Mucosa of rectum (tissue), 2 donors: Measurements from ENCODE around the gene NELFCD.

Experiments used
- H3K27ac ChIP-seq, 2 donors: one replicate each; pipeline ENCODE4 v1.7.0; 2013; ENCODE audit warnings: inconsistent platforms in 2 of 2, low read depth in 2 of 2, low read length in 2 of 2
- H3K27me3 ChIP-seq, 2 donors: one replicate each; pipeline ENCODE4 v1.7.0; 2013; ENCODE audit warnings: low read length in 2 of 2; ENCODE audit not compliant: control insufficient read depth in 2 of 2, insufficient read depth in 2 of 2
- H3K36me3 ChIP-seq, 2 donors: one replicate each; pipeline ENCODE4 v1.7.0; 2013; ENCODE audit warnings: low read length in 2 of 2; ENCODE audit not compliant: control insufficient read depth in 2 of 2, insufficient read depth in 2 of 2
- H3K4me1 ChIP-seq, 2 donors: one replicate each; pipeline ENCODE4 v1.7.0; 2013; ENCODE audit warnings: low read length in 2 of 2, mild to moderate bottlenecking in 1 of 2; ENCODE audit not compliant: control insufficient read depth in 2 of 2, insufficient read depth in 2 of 2
- H3K4me3 ChIP-seq, 2 donors: one replicate each; pipeline ENCODE4 v1.7.0; 2013; ENCODE audit warnings: low read length in 2 of 2
- H3K9ac ChIP-seq, 2 donors: one replicate each; pipeline ENCODE4 v1.7.0; 2013; ENCODE audit warnings: low read length in 2 of 2, low read depth in 1 of 2, mild to moderate bottlenecking in 1 of 2
- H3K9me3 ChIP-seq, 2 donors: one replicate each; pipeline ENCODE4 v1.7.0; 2013; ENCODE audit warnings: low read length in 2 of 2; ENCODE audit not compliant: control insufficient read depth in 2 of 2
- donor health status: healthy.
- donor health status: Normal muscosa, but diverticular disease.

Gene NELFCD

DNA sequence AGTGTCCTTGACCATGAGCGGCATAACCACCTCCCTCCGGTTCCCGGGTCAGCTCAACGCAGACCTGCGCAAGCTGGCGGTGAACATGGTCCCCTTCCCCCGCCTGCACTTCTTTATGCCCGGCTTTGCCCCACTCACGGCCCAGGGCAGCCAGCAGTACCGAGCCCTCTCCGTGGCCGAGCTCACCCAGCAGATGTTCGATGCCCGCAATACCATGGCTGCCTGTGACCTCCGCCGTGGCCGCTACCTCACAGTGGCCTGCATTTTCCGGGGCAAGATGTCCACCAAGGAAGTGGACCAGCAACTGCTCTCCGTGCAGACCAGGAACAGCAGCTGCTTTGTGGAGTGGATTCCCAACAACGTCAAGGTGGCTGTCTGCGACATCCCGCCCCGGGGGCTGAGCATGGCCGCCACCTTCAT, 43.1 kb downstream of the NELFCD start:
- peaks cover 7 to 9% of the 10 kb centered on the region in 2 donors for H3K4me1 ChIP-seq
- H3K36me3 ChIP-seq = peaks cover 49 to 59% of the 10 kb centered on the region in 2 donors
- no peak overlapping the region for H3K4me3 ChIP-seq
- no peaks in the 10 kb centered on the region for H3K27me3 ChIP-seq
- H3K9me3 ChIP-seq = no peaks in the 10 kb centered on the region
- no peak overlapping the region for H3K9ac ChIP-seq
- no peak overlapping the region for H3K27ac ChIP-seq

- Histone ChIP-seq H3K36me3 (peaks cover 55 to 68% of the 10 kb centered on the region in 2 donors), H3K27me3 (no peaks in the 10 kb centered on the region), H3K9me3 (no peaks in the 10 kb centered on the region), H3K4me1 (peaks cover 12 to 14% of the 10 kb centered on the region in 2 donors), H3K4me3 (no peak overlapping the region), H3K9ac (no peak overlapping the region), H3K27ac (no peak overlapping the region)
Observed at GRCh38 chr20:59025086-59025485, 44.0 kb downstream of the NELFCD start.

GRCh38 chr20:59025511-59025910, 44.5 kb downstream of the NELFCD start:
- peaks cover 59 to 70% of the 10 kb centered on the region in 2 donors for H3K36me3 ChIP-seq
- no peaks in the 10 kb centered on the region for H3K9me3 ChIP-seq
- H3K27ac ChIP-seq = no peak overlapping the region
- no peaks in the 10 kb centered on the region for H3K27me3 ChIP-seq
- no peak overlapping the region for H3K4me3 ChIP-seq
- peaks cover 12 to 16% of the 10 kb centered on the region in 2 donors for H3K4me1 ChIP-seq
- no peak overlapping the region for H3K9ac ChIP-seq

- no peak overlapping the region for H3K9ac ChIP-seq
- no peaks in the 10 kb centered on the region for H3K9me3 ChIP-seq
- H3K4me3 ChIP-seq = no peak overlapping the region
- H3K4me1 ChIP-seq = peaks cover 23 to 24% of the 10 kb centered on the region in 2 donors
- no peaks in the 10 kb centered on the region for H3K27me3 ChIP-seq
- H3K36me3 ChIP-seq = peaks cover 62 to 67% of the 10 kb centered on the region in 2 donors
- H3K27ac ChIP-seq = no peak overlapping the region
Observed at GRCh38 chr20:59026904-59027740, 46.1 kb downstream of the NELFCD start.

DNA sequence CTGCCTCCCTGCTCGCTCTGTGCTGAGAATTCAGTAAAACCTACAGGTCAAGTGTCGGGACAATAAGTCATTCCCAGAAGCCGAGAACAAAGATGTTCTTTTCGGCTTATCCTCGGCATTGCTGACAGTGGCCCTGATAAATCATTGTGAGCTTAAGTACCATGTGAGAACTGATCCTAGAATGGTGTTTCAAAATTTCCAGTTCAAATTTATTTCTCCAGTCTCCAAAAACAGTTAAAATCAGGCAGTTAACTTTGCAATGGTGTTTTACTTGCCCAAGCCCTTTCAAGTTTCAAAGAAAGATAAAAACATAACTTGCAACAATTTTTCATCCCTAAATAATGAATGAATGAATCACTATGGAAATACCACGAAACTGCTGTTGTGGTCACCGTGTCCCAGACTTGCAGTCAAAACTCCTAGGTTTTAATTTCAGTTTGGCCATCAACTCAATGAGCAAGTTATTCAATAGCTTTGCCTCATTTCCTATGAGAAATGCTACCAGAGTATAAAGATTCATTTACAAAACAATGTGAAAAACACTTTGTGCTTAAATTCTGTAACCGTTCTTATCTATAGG, 46.8 kb downstream of the NELFCD start:
- Histone ChIP-seq H3K4me1 (peaks cover 25 to 28% of the 10 kb centered on the region in 2 donors), H3K36me3 (peaks cover 58 to 65% of the 10 kb centered on the region in 2 donors), H3K27ac (no peak overlapping the region), H3K27me3 (no peaks in the 10 kb centered on the region), H3K9ac (no peak overlapping the region), H3K4me3 (no peak overlapping the region), H3K9me3 (no peaks in the 10 kb centered on the region)

DNA sequence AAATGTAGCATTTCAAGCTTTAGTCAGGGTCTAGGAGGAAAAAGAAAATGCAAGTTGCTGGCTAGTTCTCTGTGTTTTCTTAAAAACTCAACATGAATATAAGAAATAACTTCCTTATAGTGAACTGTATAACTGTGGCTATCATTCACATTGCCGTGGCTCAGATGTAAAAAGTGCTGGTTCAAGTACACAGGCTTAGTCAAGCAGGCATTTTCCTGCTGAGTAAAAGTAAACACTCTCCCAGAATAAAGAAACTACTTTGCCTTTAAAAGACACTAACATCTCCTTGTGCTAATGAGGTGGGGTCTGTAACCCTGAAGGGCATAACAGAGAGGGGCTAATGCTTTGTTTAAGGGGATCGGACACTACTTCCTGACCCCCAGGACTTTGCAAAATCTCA, 47.8 kb downstream of the NELFCD start:
- peak overlapping the region in 1 of 2 donors; percentile 29 for H3K27ac ChIP-seq
- H3K4me3 ChIP-seq = peak overlapping the region in 1 of 2 donors; percentile 42
- H3K27me3 ChIP-seq = no peaks in the 10 kb centered on the region
- peaks cover 28 to 29% of the 10 kb centered on the region in 2 donors for H3K4me1 ChIP-seq
- H3K9me3 ChIP-seq = no peaks in the 10 kb centered on the region
- H3K9ac ChIP-seq = peak overlapping the region in 1 of 2 donors; percentile 36
- H3K36me3 ChIP-seq = peaks cover 57 to 58% of the 10 kb centered on the region in 2 donors

- H3K4me1 ChIP-seq = peaks cover 28 to 29% of the 10 kb centered on the region in 2 donors
Observed at GRCh38 chr20:59030911-59031563, 50.0 kb downstream of the NELFCD start.

GRCh38 chr20:59031564-59032022, 50.5 kb downstream of the NELFCD start:
- peaks cover 28 to 29% of the 10 kb centered on the region in 2 donors for H3K4me1 ChIP-seq
- no peaks in the 10 kb centered on the region for H3K27me3 ChIP-seq
- H3K27ac ChIP-seq = peak overlapping the region; percentile 93 to 95
- no peaks in the 10 kb centered on the region for H3K9me3 ChIP-seq
- H3K36me3 ChIP-seq = peaks cover 55 to 58% of the 10 kb centered on the region in 2 donors
- H3K9ac ChIP-seq = peak overlapping the region; percentile 83 to 92
- H3K4me3 ChIP-seq = peak overlapping the region; percentile 87 to 89

More at GRCh38 chr20:59030911-59031563, 50.0 kb downstream of the NELFCD start:
- H3K27ac ChIP-seq = peak overlapping the region; percentile 19 to 95
- H3K9me3 ChIP-seq = no peaks in the 10 kb centered on the region
- no peaks in the 10 kb centered on the region for H3K27me3 ChIP-seq
- peak overlapping the region; percentile 87 to 89 for H3K4me3 ChIP-seq
- H3K9ac ChIP-seq = peak overlapping the region; percentile 83 to 92
- peaks cover 52 to 55% of the 10 kb centered on the region in 2 donors for H3K36me3 ChIP-seq

GRCh38 chr20:59032023-59032712, 51.1 kb downstream of the NELFCD start, which contains the start of gene ATP5F1E:
ATP5F1E (minus strand) TSS chr20:59032335; CDS start chr20:59032251, 84 bp downstream.
- peak within 1 kb of the TSS; percentile 87 to 89 for H3K4me3 ChIP-seq
- H3K4me1 ChIP-seq = peaks cover 28 to 29% of the 10 kb centered on the region in 2 donors
- H3K27ac ChIP-seq = peak within 1 kb of the TSS; percentile 93 to 95
- peak within 1 kb of the TSS; percentile 83 to 92 for H3K9ac ChIP-seq
- H3K36me3 ChIP-seq = peaks cover 56 to 59% of the 10 kb centered on the region in 2 donors
- no peaks in the 10 kb centered on the region for H3K27me3 ChIP-seq
- no peaks in the 10 kb centered on the region for H3K9me3 ChIP-seq
